GM21717 (cell line): ENCODE results near the gene PRR15L.
"Not testable (repeated sequence)": the region's sequence is repeated elsewhere in the genome, so short reads cannot be mapped to it uniquely, and the experiment has no call there.

ENCODE experiments used
- ATAC-seq: cut with Tn5 transposase; IDR thresholded peaks from one replicate; pipeline ENCODE4 v1.9.1; 2021; ENCODE audit warnings: mild to moderate bottlenecking, moderate library complexity; ENCODE audit not compliant: unreplicated experiment

Gene PRR15L

DNA sequence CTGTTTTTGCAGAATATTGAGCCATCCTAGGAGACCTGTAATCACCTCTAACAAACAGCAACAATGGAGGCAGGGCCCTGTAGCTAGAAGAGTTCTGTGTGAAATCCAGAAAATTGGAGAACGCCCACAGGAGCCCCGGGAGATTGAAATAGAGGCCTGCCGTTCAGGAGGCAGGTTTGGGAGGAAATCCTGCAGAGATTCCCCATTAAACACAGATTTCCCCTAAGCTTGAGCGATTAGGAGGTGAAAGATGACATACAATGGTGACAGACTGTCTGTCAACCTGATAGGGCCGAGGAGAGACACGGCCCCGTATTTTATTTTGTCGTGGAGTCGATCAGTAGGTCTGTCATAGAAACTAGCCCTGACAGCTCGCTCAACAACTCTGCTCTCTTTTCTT is 31.5 kb upstream of the PRR15L start:
- no peak for ATAC-seq

DNA sequence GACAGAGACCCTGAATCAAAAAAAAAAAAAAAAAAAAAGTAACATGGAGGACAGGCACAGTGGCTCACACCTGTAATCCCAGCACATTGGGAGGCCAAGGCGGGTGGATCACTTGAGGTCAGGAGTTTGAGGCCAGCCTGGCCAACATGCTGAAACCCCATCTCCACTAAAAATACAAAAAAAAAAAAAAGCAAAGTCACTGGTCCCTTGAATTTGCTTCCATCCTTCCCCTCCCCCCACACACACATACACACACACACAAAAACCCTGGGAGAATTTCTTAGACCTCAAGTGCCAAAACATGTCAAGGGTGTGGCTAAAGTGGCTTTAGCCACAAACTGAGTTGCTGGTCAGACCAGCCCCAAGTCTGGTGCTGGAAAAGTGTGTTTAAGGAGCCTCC is 30.8 kb upstream of the PRR15L start:
- ATAC-seq: not testable (repeated sequence)

DNA sequence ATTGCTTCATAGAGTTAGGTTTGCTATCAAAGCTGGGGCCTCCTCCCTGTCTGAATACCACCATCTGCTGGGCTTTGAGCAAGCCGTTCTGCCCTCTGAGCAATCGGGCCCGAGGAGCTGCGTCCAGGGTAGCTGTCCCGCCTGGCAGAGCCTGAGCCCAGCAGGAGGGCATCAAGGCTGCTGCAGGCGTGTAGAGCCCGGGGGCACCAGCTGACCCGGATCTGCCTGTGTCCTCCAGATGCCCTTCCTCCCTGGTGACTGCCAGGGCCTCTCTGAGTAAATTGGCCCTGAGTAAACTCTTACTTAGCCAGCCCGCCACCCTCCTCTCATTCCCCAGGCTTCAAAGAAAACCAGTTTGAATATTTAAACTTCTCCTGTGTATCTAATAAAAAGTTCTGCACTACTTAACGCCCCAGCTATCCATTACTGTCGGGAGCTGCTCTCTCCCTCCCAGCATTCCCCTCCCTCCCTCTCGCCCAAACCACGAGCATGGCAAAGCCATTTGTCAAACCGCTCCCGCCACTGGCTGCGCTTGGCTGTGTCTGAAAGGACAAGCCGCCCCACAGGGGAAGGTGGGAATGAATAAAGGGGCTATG is 29.7 kb upstream of the PRR15L start:
- no peak for ATAC-seq

DNA sequence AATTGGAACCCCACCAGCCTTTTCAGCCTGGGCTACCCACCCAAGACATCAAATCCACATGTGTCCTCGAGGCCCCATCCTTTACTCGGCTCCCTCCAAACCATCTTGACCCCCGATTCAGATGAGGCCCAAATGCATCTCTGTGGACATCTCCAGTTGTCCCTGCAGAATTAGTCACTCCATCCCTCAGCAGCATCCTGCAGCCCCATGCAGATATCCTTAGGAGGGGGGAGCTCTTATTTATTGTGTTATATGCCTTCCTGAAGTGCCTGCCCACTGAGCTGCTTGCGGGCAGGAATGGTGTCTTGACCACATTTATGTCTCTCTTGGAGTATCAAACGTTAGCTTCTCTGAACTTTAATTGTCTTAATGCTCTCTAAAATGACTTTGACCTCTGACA is 28.8 kb upstream of the PRR15L start:
- no peak for ATAC-seq

DNA sequence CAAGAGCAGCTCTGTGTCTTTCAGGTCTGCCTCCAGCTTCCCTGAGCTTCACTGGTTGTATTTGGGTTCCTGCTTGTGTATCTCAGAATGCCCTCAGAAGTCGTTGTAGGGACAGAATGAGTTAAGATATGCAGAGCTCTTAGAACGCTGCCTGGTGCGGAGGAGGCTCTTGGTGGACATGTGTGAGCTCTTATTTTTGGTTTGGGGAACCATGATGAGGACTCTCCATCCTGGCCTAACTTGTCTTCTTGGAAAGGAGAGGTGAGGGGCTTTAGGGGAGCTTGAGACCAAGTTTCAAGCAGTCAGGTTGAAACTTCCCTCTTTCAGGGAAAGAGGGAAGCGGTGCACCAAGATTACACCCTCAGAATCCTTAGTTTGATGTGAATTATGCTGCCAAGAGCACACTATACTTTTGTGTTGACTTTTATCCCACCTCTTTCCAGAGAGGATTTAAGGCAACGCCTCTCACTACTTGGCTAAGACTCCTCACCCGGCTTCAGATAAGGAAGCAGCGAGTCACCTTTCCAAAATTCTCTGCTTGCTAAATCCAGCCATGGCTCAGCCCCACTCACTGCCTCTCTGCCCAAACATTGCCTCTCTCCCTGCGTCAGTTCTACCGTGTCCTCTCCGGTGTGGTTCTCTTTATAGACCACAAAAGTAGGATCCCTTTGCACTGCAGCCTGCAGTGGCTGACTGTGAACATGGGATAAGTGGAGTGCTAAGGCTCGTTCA is 26.0 kb upstream of the PRR15L start:
- no peak for ATAC-seq

DNA sequence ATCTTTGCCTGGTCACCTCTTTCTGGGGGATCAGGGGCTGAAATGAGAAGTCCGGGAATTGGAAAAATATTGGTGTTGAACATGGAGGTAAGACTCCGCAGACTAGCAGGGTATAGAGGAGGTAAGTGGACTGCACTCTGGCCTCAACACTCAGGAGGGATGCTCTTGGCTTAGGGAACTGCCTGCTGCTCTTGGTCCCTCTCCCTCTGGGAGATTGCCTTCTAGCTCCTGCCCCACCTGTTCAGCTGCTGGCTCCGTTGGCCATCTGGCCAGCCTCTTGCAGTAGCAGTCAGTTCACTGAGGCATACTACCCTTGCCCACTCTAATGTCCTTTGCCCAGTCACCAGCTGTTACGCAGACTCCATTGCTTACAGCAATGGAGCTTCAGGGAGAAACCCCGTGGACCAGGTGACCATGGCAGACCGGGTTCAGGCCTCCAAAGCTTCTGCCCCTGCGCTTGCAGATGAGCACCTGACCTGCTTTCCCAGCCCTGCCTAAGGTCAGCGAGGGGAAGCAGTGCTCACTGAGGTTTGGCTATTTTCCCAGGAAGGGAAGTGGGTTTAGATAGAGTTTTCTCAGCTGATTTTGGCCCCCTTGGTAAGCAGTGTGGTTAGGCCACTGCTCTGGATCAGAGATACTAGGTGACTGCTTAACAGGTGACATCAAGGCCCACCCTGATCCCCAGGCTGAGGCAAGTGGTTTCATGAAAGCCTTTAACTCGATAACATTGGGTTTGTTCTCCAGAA is 25.1 kb upstream of the PRR15L start:
- ATAC-seq: no peak

DNA sequence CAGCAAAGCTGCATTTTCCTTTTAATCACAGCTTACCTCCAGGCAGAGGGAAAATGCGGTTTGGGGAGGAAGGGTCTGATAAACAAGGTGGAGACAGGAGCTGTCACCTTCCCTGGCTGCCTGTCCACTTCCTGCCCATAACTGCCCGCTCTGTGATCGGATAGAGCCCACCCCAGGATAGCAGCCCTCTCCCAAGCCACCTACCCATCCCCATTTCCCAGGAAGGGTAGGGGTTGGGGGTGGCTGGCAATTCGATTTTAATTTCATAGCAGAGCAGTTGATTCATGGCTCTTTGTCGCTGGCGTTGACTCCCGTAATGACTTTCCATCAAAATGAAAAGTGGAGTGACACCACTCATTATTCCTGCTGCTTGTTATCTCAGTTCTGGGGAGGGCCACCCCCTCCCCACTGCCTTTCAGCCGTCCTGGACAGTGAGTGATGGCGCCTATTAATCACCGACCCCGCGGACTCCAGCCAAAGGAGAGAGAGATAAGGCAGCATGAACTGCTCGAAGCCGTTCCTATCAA is 24.5 kb upstream of the PRR15L start:
- ATAC-seq: no peak

DNA sequence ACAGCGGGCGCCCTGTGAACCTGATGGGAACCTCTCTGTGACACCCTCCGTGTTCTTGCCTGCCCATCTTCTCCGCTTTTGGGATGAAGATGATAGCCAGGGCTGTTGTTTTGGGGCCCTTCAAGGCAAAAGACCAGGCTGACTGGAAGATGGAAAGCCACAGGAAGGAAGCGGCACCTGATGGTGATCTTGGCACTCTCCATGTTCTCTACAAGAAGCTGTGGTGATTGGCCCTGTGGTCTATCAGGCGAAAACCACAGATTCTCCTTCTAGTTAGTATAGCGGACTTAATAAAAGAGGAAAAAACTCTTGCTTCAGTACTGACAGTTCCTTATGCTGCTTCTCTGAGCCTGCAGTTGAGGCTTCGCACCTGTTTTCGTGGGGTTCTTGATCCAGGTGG is 23.8 kb upstream of the PRR15L start:
- ATAC-seq: no peak

DNA sequence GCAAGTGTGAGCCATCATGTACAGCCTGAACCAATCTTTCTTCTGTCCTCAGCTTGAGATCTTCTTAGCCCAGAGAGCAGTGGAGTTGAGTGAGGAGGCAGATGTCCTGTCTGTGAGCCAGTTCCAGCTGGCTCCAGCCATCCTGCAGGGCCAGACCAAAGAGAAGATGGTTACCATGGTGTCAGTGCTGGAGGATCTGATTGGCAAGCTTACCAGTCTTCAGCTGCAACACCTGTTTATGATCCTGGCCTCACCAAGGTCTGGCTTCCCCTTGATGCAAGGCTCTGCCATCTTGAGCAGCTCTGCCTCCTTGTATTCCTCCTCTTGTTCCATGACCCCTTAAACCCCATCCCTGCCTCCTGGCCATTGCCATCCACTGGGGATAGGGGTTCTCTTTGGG is 22.9 kb upstream of the PRR15L start:
- no peak for ATAC-seq

DNA sequence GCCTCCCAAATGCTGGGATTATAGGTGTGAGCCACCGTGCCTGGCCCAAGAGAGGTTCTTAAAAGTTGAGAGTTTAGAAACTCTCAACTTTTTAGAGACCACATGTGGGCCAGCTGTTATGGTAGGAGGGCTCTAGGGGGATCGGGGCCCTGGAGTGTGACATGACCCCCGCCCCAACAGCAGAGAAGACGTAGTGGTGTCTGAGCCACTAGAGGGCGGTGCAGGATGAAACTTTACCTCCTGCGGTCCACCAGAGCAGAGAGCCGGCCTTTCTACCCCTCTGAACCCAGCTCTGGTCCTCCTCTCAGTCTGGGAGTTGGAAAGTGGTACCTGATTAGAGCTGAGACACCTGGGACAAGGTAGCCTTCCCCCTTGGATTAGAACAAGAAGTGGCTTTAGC is 20.6 kb upstream of the PRR15L start:
- ATAC-seq: no peak

DNA sequence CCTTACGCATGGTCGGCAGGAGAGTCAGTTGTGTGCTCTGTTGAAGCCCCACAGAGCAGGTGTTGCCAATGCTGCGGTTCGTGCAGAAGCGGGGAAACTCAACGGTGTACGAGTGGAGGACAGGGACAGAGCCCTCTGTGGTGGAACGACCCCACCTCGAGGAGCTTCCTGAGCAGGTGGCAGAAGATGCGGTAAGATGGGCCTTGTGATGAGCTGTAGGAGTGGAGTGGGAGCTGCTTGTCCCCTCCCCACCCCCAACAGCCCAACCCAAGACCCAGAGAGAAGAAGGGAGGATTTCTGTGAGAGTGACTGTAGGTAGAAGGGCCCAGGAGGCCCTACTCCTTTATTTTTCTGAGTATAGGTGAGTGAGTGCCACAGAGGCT is 18.1 kb upstream of the PRR15L start:
- no peak for ATAC-seq

DNA sequence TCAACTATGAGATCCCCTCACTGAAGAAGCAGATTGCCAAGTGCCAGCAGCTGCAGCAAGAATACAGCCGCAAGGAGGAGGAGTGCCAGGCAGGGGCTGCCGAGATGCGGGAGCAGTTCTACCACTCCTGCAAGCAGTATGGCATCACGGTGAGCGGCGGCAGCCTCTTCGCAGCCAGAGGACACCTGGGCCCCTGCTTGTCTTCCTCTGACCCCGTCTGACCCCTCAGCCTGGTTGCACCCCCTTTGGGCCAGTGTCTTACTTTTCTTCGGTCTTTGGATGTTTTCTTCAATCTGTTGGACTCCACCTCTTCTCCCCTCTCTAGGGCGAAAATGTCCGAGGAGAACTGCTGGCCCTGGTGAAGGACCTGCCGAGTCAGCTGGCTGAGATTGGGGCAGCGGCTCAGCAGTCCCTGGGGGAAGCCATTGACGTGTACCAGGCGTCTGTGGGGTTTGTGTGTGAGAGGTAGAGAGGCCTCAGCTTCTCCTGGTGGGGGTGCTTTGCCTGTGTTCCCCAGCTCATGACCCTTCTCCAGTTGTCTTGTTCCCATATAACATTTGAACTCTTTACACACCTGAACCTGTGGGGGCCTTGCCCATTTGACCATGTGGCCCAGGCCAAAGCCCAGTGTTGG is 17.6 kb upstream of the PRR15L start:
- no peak for ATAC-seq

DNA sequence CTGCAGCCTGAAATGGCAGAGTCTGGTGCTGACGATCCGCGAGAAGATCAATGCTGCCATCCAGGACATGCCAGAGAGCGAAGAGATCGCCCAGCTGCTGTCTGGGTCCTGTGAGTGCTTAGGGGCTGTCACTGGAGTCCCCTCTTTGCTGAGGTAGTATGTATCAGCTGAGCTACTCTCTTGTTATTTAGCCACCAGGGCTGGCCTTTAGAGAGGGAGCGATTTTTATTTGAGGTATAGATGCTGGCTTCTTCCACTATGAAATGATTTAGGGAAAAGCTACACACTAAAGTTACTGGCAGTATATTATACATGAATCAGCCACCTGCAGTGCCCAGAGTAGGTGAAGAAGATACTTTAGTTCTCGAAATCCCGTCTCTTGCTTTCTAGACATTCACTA is 15.9 kb upstream of the PRR15L start:
- no peak for ATAC-seq

DNA sequence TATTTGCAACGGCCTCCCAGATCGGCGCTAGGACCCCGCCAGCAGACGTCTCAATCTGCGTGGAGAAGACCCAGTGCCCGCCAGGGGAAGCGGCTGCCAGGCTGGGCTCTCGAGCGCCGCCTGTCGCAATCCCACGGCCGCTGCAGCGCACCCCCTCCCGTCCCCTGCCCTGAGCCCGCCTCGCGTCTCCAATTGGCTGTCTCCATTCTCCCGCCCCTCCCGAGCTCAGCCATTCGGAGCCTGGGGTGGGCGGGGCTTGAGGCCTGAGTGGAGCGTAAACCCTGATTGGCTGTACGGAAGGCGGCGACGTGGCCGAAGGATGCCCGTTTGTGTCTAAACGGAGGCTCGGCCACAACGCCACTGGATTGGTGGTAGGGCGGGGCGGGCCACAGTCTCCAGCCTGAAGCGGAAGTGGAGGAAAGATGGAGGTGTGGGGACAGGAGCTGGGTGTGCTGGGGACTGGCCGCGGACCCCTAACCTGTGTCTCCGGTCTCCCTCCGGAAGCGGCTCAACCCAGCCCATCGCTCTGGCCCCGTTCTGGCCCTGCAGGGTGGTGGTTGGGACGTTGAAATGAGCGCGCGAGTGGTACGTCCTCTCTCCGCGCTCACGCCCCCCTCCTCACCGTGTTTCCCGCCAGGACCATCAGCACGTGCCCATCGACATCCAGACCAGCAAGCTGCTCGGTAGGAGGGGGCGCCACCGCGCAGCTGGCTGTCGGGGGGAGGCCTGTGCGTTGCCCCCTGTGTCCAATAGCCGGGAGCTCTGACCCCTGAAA is 13.2 kb upstream of the PRR15L start, which contains the start of gene CDK5RAP3:
Gene CDK5RAP3, plus strand, starts transcription at position 389 of the 775 bp plus-strand sequence. Its CDS starts 34 bp downstream, at position 423.
- peak; percentile 95 for ATAC-seq

DNA sequence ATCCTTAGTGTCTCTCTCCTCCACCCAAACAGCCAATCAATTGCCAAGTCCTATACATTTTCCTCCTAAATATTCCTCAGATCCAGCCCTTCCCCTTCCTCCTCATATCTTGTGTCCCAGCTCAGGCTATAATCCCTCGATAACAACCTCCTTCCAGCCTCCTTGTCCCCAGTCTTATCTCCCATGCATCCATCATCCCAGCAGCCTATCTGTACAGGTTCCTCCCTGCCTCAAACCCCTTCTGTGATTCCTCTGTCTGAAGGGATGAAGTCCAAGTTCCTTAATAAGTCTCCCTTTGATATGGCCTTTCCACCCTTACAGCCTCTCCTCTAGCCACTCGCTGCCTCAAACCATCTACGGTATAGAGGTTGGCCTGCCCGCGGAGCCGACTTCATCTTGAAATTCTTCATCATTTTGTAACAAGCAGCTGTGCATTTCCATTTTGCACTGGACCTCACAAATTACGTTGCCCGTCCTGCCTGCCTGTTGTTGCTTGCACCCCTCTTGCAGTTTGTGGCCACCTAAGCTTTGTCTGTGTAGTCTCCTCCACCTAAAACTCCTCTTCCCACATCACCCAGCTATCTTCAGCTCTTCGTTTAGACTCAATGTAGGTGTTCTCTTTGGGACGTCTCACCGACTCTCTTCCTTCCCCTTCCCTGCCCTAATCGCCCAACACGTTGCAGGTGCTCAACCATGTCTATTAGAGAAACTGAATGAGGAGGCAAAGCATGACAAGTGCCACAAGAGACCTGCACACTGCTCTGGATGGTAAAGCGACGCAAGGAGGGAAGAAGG is 12.4 kb upstream of the PRR15L start:
- no peak for ATAC-seq

DNA sequence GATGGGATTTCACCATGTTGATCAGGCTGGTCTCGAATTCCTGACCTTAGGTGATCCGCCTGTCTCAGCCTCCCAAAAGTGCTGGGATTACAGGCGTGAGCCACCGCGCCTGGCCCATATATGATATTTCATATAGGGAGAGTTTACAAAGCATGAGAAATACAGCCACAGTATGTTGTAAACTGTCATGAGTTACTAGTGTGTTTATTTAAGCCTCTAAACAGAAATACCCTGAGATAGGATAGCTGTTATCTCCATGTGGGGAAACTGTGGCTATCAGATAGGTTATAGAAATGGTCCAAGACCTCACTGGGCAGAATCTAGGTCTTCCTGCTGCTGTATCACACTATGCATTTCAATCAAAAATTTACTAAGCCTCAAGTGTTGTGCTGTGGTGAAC is 11.2 kb upstream of the PRR15L start:
- ATAC-seq: no peak

DNA sequence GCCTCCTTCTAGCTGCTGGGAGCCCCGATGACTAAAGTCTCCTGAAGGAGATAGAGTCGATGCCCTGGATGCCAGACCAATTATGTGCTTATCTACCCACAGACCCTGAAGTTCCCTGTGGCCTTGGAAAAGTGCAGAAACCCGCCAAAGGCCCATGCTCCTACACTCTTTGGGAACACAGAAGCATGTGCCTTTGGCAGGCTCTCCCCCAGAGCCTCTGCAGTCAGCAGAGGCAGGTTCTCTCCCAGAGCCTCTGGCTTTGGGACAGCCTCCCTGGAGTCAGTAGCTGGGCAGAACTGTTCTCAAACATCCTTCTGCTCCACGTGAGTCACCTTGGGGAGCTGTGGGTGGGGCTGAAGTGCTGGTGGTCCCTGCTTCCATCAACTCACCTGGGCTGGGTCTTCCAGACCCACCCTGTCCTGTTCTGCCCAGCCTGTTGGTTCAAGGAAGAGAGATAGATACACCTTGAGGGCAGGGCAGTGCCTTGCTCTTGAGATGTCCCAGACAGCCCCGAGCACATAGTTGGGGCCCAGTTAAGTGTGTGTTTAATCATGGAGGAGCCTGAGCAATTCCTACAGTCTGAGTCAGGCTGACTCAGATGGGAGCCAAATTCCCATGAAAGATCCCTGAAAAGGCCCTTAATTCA is 10.0 kb upstream of the PRR15L start:
- no peak for ATAC-seq

DNA sequence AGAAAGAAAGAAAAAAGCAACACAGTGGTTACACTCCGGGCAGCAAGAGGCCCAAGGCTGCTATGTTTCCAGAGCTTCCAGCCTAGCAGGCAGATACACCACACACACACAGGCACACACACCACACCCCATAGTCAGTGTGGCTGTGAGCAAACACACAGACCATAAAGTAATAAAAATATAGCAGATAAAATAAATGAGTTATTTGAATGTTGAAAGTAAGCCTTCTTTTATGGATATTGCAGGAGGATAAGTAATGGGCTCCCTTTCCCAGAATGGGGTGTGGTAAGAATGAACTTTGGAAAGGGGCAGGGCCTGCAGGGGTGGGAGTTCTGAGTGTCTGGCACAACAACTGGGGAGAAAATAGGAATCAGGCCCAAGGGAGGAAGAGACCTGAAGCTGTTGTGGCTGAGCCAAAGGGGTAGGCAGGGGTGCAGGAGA is 8.4 kb upstream of the PRR15L start:
- no peak for ATAC-seq

DNA sequence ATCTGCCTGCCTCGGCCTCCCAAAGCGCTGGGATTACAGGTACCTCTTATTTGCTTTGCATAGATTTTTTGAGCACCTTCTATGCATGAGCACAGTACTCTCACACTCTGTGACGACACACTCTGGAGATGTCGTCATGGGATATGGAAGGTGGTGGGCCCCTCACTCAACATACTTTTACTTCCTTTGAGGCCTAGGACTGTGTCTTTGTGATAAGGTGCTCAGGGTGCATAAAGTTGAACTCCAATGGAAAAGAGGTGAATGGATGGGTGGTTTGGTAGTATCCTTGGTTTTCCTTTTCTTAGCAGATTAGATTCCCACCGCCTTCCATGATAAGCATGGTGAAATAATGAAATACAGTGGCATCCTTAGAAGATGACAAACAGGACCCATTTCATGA is 7.2 kb upstream of the PRR15L start:
- ATAC-seq: no peak
